Stimulated activated naive B cell treated with anti-CD40 and anti-IgM and Interleukin-4, amounts not matched to agents 10 μg/mL and 1 μg/mL and 100 μg/mL, for 72 hours (primary cell): ENCODE measurements around the gene LEUTX.
"Not testable (repeated sequence)": the region's sequence is repeated elsewhere in the genome, so short reads cannot be mapped to it uniquely, and the experiment has no call there.

Experiments
- ATAC-seq, 2 donors: fragments of 150-1000 bp; cut with Tn5 transposase; replicated peaks; 2 replicates each; pipeline ENCODE4 v1.10.0; 2021; ENCODE audit warnings: moderate library complexity in 1 of 2
- DNase-seq: peaks from one replicate; pipeline ENCODE4 v3.0.0; 2021
- H3K27ac Mint-ChIP-seq: one replicate; pipeline ENCODE4 v1.8.0; 2022; ENCODE audit warnings: mild to moderate bottlenecking, mixed read lengths
- H3K27me3 Mint-ChIP-seq, 2 donors: one replicate each; pipeline ENCODE4 v1.8.0; 2022; ENCODE audit warnings: mixed read lengths in 2 of 2
- H3K36me3 Mint-ChIP-seq, 2 donors: one replicate each; pipeline ENCODE4 v1.8.0; 2022; ENCODE audit warnings: mixed read lengths in 2 of 2, mild to moderate bottlenecking in 1 of 2
- H3K4me1 Mint-ChIP-seq, 2 donors: one replicate each; pipeline ENCODE4 v1.8.0; 2022; ENCODE audit warnings: mixed read lengths in 2 of 2, mild to moderate bottlenecking in 1 of 2
- H3K4me3 Mint-ChIP-seq, 2 donors: one replicate each; pipeline ENCODE4 v1.8.0; 2022; ENCODE audit warnings: mild to moderate bottlenecking in 2 of 2, mixed read lengths in 2 of 2, moderate library complexity in 1 of 2
- H3K9me3 Mint-ChIP-seq, 2 donors: one replicate each; pipeline ENCODE4 v1.8.0; 2022; ENCODE audit warnings: mixed read lengths in 2 of 2, mild to moderate bottlenecking in 1 of 2

LEUTX gene

DNA sequence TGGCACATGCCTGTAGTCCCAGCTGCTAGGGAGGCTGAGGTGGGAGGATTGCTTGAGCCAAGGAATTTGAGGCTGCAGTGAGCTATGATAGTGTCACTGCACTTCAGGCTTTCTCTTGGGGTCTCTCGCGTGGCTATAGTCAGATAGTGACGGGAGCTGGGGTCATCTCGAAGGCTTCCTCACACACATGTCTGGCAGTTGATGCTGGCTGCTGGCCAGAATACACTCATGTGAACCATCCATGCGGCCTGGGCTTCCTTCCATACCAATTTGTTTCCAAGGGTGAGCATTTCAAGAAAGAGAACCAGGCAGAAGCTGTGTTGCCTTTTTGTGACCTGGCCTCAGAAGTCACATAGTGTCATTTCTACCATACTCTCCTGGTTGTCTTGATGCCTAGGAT is 26.4 kb downstream of the LEUTX start:
- peaks cover 28 to 54% of the 10 kb centered on the region in 2 donors for H3K27me3 Mint-ChIP-seq
- no peaks in the 10 kb centered on the region for H3K4me1 Mint-ChIP-seq
- H3K27ac Mint-ChIP-seq: no peak overlapping the region
- DNase-seq: no peak
- no peak overlapping the region for H3K4me3 Mint-ChIP-seq
- ATAC-seq: no peak
- H3K9me3 Mint-ChIP-seq: peaks cover 0 to 4% of the 10 kb centered on the region in 2 donors
- peaks cover 0 to 5% of the 10 kb centered on the region in 2 donors for H3K36me3 Mint-ChIP-seq

- Mint-ChIP-seq H3K4me3 (no peak overlapping the region), H3K4me1 (no peaks in the 10 kb centered on the region), H3K27ac (no peak overlapping the region), H3K36me3 (peaks cover 4 to 5% of the 10 kb centered on the region in 2 donors), H3K27me3 (peaks cover 17 to 33% of the 10 kb centered on the region in 2 donors), H3K9me3 (peaks cover 0 to 4% of the 10 kb centered on the region in 2 donors)
- ATAC-seq: no peak
- DNase-seq: no peak
Observed at GRCh38 chr19:39807846-39808364, 29.3 kb downstream of the LEUTX start.

DNA sequence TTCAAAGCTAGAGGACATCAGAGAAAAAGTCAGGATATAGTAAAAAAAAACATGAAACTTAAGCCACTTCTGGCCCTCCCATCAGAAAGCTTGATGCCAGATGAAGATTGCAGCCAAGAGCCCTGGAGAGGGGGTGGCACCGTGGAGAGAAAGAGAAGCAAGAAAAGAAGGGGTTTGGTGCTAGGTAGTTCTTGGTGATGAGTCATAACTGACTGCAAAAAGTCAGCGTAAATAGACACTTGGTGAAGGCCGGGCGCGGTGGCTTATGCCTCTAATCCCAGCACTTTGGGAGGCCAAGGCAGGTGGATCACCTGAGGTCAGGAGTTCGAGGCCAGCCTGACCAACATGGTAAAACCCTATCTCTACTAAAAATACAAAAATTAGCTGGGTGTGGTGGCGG is 30.0 kb downstream of the LEUTX start:
- H3K36me3 Mint-ChIP-seq, H3K4me3 Mint-ChIP-seq, H3K27ac Mint-ChIP-seq, ATAC-seq, H3K9me3 Mint-ChIP-seq, H3K4me1 Mint-ChIP-seq, DNase-seq: not testable (repeated sequence)
- peaks cover 15 to 30% of the 10 kb centered on the region in 2 donors for H3K27me3 Mint-ChIP-seq

DNA sequence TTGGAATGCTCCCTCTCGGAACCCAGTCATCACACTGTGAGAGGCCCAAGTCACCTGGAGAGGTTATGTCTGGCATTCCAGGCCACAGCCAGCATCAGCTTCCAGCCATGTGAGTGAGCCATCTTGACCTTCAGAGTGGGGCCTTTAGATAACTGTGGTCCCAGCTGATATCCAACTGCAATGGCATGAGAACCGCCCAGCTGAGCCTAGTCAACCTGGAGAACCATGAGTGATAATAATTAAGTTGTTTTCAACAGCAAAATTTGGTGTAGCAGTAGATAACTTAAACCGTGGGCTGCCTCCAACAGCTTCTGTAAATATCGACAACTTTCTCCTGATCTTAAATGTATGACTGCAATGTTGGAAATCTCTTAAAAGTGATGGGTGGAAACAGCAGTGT is 30.7 kb downstream of the LEUTX start:
- Mint-ChIP-seq H3K36me3 (peaks cover 8 to 10% of the 10 kb centered on the region in 2 donors), H3K27ac (no peak overlapping the region), H3K27me3 (peaks cover 10 to 25% of the 10 kb centered on the region in 2 donors), H3K4me3 (no peak overlapping the region), H3K4me1 (no peaks in the 10 kb centered on the region), H3K9me3 (peaks cover 0 to 4% of the 10 kb centered on the region in 2 donors)
- no peak for DNase-seq
- no peak for ATAC-seq

DNA sequence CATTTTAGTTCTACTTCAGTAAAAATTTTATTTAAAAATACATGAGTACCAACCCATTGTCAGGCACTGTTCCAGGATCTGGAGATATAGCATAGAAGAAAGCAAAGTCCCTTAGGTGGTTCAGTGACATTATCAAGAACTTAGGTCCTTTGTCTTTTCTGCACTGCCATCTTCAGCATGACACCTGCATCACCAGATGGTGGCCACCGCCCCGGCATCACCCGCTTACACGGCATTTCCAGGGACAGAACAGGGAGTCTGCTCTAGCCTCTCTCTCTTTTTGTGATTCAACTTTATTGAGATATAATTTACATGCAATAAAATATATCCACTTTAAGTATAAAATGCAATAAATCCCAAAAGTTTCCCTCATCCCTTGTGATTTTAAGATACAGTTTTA is 31.8 kb downstream of the LEUTX start:
- DNase-seq: no peak
- Mint-ChIP-seq H3K27me3 (peaks cover 6 to 19% of the 10 kb centered on the region in 2 donors), H3K27ac (no peak overlapping the region), H3K4me1 (no peaks in the 10 kb centered on the region), H3K4me3 (no peak overlapping the region), H3K36me3 (peaks cover 8% of the 10 kb centered on the region in 2 donors), H3K9me3 (peaks cover 0 to 4% of the 10 kb centered on the region in 2 donors)
- ATAC-seq: no peak

- Mint-ChIP-seq H3K4me3 (no peak overlapping the region), H3K36me3 (peaks cover 10 to 12% of the 10 kb centered on the region in 2 donors), H3K4me1 (no peaks in the 10 kb centered on the region), H3K9me3 (peaks cover 0 to 4% of the 10 kb centered on the region in 2 donors), H3K27ac (no peak overlapping the region), H3K27me3 (peaks cover under 1 to 12% of the 10 kb centered on the region in 2 donors)
- ATAC-seq (no peak), DNase-seq (no peak)
Observed at GRCh38 chr19:39811064-39811463, 32.4 kb downstream of the LEUTX start.

DNA sequence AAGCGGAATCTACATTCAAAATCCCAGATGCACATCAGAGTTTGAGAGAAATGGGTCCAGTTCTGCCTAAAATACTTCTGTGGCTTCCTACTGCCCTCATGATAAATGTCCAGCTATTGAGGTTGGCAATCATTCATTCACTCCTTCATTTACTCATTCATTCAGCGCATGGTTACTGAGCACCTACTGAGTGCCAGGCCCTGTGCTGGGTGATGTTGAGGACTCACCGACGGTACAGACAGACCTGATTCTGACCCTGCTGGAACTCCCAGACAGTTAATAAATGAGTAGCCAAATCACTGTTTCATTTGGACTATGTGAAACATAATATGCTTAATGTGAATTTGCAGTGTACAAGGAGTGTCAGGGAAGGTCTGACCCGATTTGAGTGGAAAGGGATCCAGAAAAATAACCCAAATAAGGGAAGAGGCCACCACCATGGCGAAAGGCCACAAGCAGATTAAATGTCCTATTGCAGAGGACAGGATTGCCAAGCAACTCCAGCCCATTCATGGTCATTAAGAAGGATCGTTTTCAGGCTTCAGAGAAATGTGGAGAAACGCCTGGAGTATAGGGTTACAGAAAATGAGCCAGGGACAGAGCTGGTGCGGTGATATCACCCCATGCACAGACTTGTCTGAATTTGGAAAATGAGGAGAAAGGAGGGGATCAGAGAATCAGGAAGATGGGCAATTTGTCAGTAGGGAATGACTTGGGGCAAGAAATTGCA is 34.8 kb downstream of the LEUTX start:
- peaks cover 0 to 1% of the 10 kb centered on the region in 2 donors for H3K9me3 Mint-ChIP-seq
- H3K4me3 Mint-ChIP-seq: no peak overlapping the region
- ATAC-seq: no peak
- peaks cover 21 to 28% of the 10 kb centered on the region in 2 donors for H3K36me3 Mint-ChIP-seq
- peaks cover 12 to 14% of the 10 kb centered on the region in 2 donors for H3K4me1 Mint-ChIP-seq
- no peak for DNase-seq
- peaks cover 0 to 4% of the 10 kb centered on the region in 2 donors for H3K27me3 Mint-ChIP-seq
- H3K27ac Mint-ChIP-seq: no peak overlapping the region

DNA sequence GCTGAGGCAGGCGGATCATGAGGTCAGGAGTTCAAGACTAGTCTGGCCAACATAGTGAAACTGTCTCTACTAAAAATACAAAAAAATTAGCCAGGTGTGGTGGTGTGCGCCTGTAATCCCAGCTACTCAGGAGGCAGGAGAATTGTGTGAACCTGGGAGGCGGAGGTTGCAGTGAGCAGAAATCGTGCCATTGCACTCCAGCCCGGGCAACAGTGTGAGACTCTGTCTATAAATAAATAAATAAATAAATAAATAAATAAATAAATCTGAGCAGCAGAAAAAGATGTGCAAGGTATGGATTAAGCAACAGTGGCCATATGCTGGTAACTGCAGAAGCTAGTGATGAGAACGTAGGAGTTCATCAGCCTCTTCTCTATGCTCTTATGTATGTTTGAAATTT is 35.5 kb downstream of the LEUTX start:
- not testable (repeated sequence) for H3K9me3 Mint-ChIP-seq, DNase-seq, H3K27me3 Mint-ChIP-seq, ATAC-seq, H3K4me3 Mint-ChIP-seq, H3K27ac Mint-ChIP-seq
- Mint-ChIP-seq H3K36me3 (peaks cover 24 to 28% of the 10 kb centered on the region in 2 donors), H3K4me1 (peaks cover 19% of the 10 kb centered on the region in 2 donors)

DNA sequence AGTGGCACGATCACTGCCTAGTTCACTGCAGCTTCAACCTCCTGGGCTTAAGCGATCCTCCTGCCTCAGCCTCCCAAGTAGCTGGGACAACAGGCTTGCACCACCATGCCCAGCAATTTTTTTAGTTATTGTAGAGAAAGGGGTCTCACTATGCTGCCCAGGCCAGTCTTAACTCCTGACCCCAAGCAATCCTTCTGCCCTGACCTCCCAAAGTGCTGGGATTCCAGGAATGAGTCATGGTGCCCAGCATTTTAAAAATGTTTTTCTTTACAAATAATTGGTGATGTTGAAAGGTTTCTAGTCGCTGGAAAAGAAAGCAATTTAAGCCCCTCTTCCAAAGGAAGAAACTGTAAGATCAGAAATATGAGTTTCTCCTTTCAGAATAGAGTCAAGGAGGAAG is 35.9 kb downstream of the LEUTX start:
- H3K4me3 Mint-ChIP-seq: no peak overlapping the region
- ATAC-seq: no peak
- H3K4me1 Mint-ChIP-seq: peaks cover 24% of the 10 kb centered on the region in 2 donors
- H3K36me3 Mint-ChIP-seq: peaks cover 25 to 33% of the 10 kb centered on the region in 2 donors
- no peak for DNase-seq
- H3K9me3 Mint-ChIP-seq: no peaks in the 10 kb centered on the region
- H3K27ac Mint-ChIP-seq: no peak overlapping the region
- no peaks in the 10 kb centered on the region for H3K27me3 Mint-ChIP-seq

DNA sequence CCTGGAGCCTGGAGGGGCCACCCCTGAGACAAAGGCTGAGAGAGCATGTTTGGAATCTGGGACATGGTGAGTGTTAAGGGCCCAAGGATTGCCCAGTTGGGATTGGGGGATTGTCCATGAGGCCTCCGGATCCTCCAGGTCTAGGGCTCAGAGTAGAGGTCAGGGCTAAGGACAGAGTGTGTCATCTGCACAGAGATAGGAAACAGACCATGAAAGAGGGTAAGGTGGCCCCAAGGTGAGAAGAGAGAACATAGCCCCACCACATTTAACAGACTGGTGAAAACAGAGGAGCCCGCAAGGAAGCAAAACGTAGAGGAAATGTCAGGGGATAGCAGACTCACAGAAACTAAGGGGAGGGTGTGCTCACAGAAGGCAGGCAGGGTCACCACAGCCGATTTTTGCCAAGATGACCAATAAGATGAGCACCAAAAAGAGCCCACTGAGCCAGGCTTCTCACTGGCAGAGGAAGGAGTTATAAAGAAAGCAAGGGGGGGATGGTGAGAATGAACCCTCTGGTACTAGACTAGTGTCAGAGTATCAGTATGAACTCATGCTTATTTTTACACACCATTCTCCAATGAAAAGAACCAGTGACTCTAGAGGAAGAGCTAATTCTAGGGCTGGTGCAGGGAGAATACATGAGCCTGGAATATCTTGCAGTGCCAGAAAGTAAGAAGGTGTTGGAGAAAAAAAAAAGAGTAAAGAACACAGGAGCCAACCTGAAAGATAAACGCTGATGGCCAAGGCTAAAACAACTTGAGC is 37.8 kb downstream of the LEUTX start:
- ATAC-seq (no peak), DNase-seq (no peak)
- Mint-ChIP-seq H3K27me3 (no peaks in the 10 kb centered on the region), H3K27ac (no peak overlapping the region), H3K36me3 (peaks cover 25 to 37% of the 10 kb centered on the region in 2 donors), H3K4me3 (no peak overlapping the region), H3K9me3 (no peaks in the 10 kb centered on the region), H3K4me1 (peaks cover 25 to 32% of the 10 kb centered on the region in 2 donors)

DNA sequence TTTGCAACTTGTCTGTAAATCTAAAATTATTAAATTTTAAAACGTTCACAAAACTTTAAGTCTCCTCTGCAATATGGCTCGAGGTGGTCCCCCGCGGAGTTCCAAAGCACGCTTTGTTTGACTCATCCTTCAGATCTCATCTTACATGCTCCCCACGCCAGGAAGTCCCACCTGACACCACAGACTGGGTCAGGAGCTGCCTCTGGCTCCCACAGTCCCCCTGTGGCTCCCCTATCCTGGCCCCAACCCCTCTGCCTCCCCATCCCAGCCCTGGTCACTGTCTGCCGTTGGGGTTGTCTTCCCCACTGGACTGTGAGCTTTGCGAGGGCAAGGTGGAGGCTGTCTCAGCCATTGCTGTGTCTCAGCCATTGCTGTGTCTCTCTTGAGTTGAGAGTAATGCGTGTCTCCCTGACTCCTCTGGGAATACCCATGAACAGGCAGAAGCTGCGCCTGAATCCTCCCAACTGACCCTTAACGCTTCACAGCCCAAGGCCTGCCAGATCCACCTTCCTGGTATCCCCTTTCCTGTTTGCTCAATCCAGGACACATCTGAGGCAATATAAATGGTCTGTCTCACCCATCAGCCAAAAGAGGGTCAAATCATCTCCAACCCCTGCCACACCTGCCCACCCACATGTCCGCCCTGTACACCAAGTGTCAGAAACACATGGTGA is 39.4 kb downstream of the LEUTX start:
- Mint-ChIP-seq H3K27me3 (no peaks in the 10 kb centered on the region), H3K36me3 (peaks cover 25 to 34% of the 10 kb centered on the region in 2 donors), H3K4me3 (no peak overlapping the region), H3K4me1 (peaks cover 25 to 32% of the 10 kb centered on the region in 2 donors), H3K27ac (peak overlapping the region; percentile 90), H3K9me3 (no peaks in the 10 kb centered on the region)
- ATAC-seq (no peak), DNase-seq (no peak)

DNA sequence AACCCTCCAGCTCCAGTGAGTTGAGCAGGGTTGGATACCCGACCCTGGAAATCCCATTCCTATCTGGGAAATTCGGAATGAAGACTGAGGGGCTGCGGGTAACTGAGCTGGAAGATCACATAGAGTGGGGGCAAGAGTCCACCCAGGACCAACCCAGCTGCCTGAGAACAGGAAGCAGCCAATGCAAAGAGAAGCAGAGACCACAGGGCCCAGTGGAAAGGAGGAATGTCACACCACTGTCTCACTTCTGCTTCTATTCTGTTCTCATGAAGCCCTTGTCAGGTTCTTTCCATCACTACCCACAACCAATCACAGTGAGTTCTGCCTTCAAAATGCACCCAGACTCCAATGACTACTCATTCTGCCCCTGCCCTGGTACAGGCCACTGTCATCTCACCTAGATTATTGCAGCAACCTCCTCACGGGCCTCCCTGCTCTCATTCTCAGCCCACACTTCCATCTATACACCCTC is 40.0 kb downstream of the LEUTX start:
- Mint-ChIP-seq H3K36me3 (peaks cover 21 to 31% of the 10 kb centered on the region in 2 donors), H3K4me1 (peaks cover 25 to 32% of the 10 kb centered on the region in 2 donors), H3K4me3 (peak overlapping the region; percentile 43 to 50), H3K27me3 (no peaks in the 10 kb centered on the region), H3K27ac (peak overlapping the region; percentile 90), H3K9me3 (no peaks in the 10 kb centered on the region)
- peak; percentile 68 for DNase-seq
- ATAC-seq: peak; percentile 99

GRCh38 chr19:39819786-39820185 is 41.1 kb downstream of the LEUTX start:
- DNase-seq: no peak
- peaks cover 25 to 32% of the 10 kb centered on the region in 2 donors for H3K4me1 Mint-ChIP-seq

DNA sequence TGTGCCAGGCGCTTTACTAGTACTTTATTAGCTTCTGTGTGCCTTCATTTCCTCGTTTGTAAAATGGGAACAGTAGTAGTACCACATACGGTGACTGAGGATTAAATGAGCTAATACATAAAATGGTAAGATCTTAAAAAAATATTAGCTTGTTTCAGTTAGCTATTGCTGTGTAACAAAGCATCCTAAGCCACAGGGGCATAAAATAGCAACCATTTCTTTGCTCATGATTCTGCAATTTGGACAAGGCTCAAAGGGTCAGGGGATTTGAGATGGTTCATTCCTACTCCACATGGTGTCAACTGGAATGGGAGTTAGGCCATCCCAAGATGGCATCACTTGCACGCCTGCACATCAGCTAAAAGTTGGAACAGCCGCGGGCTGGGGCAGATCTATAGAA is 42.0 kb downstream of the LEUTX start:
- H3K36me3 Mint-ChIP-seq: peaks cover 22 to 37% of the 10 kb centered on the region in 2 donors
- H3K27me3 Mint-ChIP-seq: no peaks in the 10 kb centered on the region
- no peaks in the 10 kb centered on the region for H3K9me3 Mint-ChIP-seq
- no peak overlapping the region for H3K27ac Mint-ChIP-seq
- no peak overlapping the region for H3K4me3 Mint-ChIP-seq
- no peak for ATAC-seq
- H3K4me1 Mint-ChIP-seq: peaks cover 28 to 37% of the 10 kb centered on the region in 2 donors
- no peak for DNase-seq

More at GRCh38 chr19:39819786-39820185, 41.1 kb downstream of the LEUTX start:
- Mint-ChIP-seq H3K36me3 (peaks cover 20 to 29% of the 10 kb centered on the region in 2 donors), H3K9me3 (no peaks in the 10 kb centered on the region), H3K27me3 (no peaks in the 10 kb centered on the region), H3K27ac (peak overlapping the region; percentile 90), H3K4me3 (peak overlapping the region in 1 of 2 donors; percentile 50)
- no peak for ATAC-seq
